Measurements from ENCODE around the gene F2. TPM values are rescaled to one million over a fixed set of nuclear protein-coding genes. Genes with fewer than 3 reads are reported as not detected.
A peak's percentile ranks its signal among the peaks of the same experiment; 100 is the strongest.

The F2 gene
- total and polyA plus RNA-seq, 2 of the 13 experiments (the other 11 are each of a cell fraction or from before 2014, with no cell fraction given), result 330 to 801 TPM

GRCh38 chr11:46722566-46723358, 3.7 kb downstream of the F2 start (continued):
- TF ChIP-seq ZBTB4 (CRISPR knock-in tag; IDR thresholded peaks at IDR 0.05; ENCODE audit: borderline replicate concordance) (no peak), ZNF562 (CRISPR knock-in tag; IDR thresholded peaks at IDR 0.05; ENCODE audit: borderline replicate concordance) (no peak), CERS6 (CRISPR knock-in tag; IDR thresholded peaks at IDR 0.05) (no peak), PAF1 (CRISPR knock-in tag; IDR thresholded peaks at IDR 0.05) (0 out of 2 replicates have a peak, but pooled peaks have one; percentile 25), ZSCAN25 (CRISPR knock-in tag; IDR thresholded peaks at IDR 0.05) (no peak), ZBTB20 (CRISPR knock-in tag; IDR thresholded peaks at IDR 0.05; ENCODE audit: borderline replicate concordance, low read depth) (peak; percentile 32; the same call in 1 of the 2 replicates), ESRRA (CRISPR knock-in tag; IDR thresholded peaks at IDR 0.05; ENCODE audit: low read depth) (no peak), NFKB2 (CRISPR knock-in tag; IDR thresholded peaks at IDR 0.05; ENCODE audit: borderline replicate concordance) (no peak), TMF1 (CRISPR knock-in tag; IDR thresholded peaks at IDR 0.05; ENCODE audit: low read depth) (no peak), ZNF770 (CRISPR knock-in tag; IDR thresholded peaks at IDR 0.05) (no peak), ZNF616 (CRISPR knock-in tag; IDR thresholded peaks at IDR 0.05; ENCODE audit: low read depth) (0 out of 2 replicates have a peak, but pooled peaks have one; percentile 67), KLF6 (CRISPR knock-in tag; IDR thresholded peaks at IDR 0.05) (no peak), EHMT2 (IDR thresholded peaks at IDR 0.05; ENCODE audit: borderline replicate concordance, low read depth, low read length) (no peak), POGK (CRISPR knock-in tag; conservative IDR thresholded peaks at IDR 0.05) (peak; percentile 98), ZNF619 (CRISPR knock-in tag; IDR thresholded peaks at IDR 0.05) (no peak), RFXAP (CRISPR knock-in tag; IDR thresholded peaks at IDR 0.05; ENCODE audit: borderline replicate concordance) (0 out of 2 replicates have a peak, but pooled peaks have one; percentile 36), E2F1 (CRISPR knock-in tag; IDR thresholded peaks at IDR 0.05) (0 out of 2 replicates have a peak, but pooled peaks have one; percentile 7), POLR2G (IDR thresholded peaks at IDR 0.05; ENCODE audit: low read depth, low read length) (peak; percentile 71), ZBTB38 (CRISPR knock-in tag; IDR thresholded peaks at IDR 0.05) (0 out of 2 replicates have a peak, but pooled peaks have one; percentile 10)
